GM19099 (cell line): Measurements from ENCODE around the gene FANCL.

Experiments used
- POLR2A ChIP-seq: IDR thresholded peaks from 3 replicates; pipeline ENCODE4 v1.6.1; 2011; ENCODE audit warnings: low read depth; ENCODE audit not compliant: insufficient read length; ENCODE audit errors: extremely low read depth

FANCL gene

GRCh38 chr2:58240670-58241545 is at the start of gene FANCL:
Gene FANCL (minus strand): TSS chr2:58241325. CDS start chr2:58241313, 12 bp downstream.
- peak; percentile 91 for TF ChIP-seq POLR2A

GRCh38 chr2:58289029-58289428 is 47.9 kb upstream of the FANCL start:
- TF ChIP-seq POLR2A, result no peak

GRCh38 chr2:58283931-58284330 is 42.8 kb upstream of the FANCL start:
- no peak for TF ChIP-seq POLR2A

- no peak for TF ChIP-seq POLR2A
These were observed 30.7 kb upstream of the FANCL start for GRCh38 chr2:58271826-58272225.

GRCh38 chr2:58268685-58269084 is 27.6 kb upstream of the FANCL start:
- no peak for TF ChIP-seq POLR2A

- TF ChIP-seq POLR2A, result no peak
These were observed 25.1 kb upstream of the FANCL start for GRCh38 chr2:58266211-58266610.

- no peak for TF ChIP-seq POLR2A
These were observed 20.1 kb upstream of the FANCL start for GRCh38 chr2:58261209-58261608.

GRCh38 chr2:58241546-58241864 is 380 bp upstream of the FANCL start:
- TF ChIP-seq POLR2A, result no peak

- no peak for TF ChIP-seq POLR2A
These were observed 1.7 kb downstream of the FANCL start for GRCh38 chr2:58239243-58239925.

GRCh38 chr2:58237741-58238140 is 3.4 kb downstream of the FANCL start:
- TF ChIP-seq POLR2A, result no peak

GRCh38 chr2:58235984-58236383 is 5.1 kb downstream of the FANCL start:
- no peak for TF ChIP-seq POLR2A

- TF ChIP-seq POLR2A, result no peak
These were observed 6.0 kb downstream of the FANCL start for GRCh38 chr2:58235170-58235569.

- no peak for TF ChIP-seq POLR2A
These were observed 12.8 kb downstream of the FANCL start for GRCh38 chr2:58228299-58228698.

GRCh38 chr2:58227171-58227917 is 13.8 kb downstream of the FANCL start:
- no peak for TF ChIP-seq POLR2A

GRCh38 chr2:58221909-58222308 is 19.2 kb downstream of the FANCL start:
- TF ChIP-seq POLR2A, result no peak
